NK-92 treated with Interleukin-12 subunit alpha and Interleukin-12 subunit beta, amount 100 ng/mL, for 24 hours (cell line): Measurements from ENCODE around the gene CADM2.
"Not testable (repeated sequence)": the region's sequence is repeated elsewhere in the genome, so short reads cannot be mapped to it uniquely, and the experiment has no call there.

Experiments used
- DNase-seq: peaks from one replicate; lab custom pipeline; 2025; lab: John Stamatoyannopoulos, UW

Gene CADM2

GRCh38 chr3:85950435-85950834 is 991.6 kb downstream of the CADM2 start:
- DNase-seq = no peak

GRCh38 chr3:85960793-85961192 is 1002.0 kb downstream of the CADM2 start:
- DNase-seq = no peak

DNA sequence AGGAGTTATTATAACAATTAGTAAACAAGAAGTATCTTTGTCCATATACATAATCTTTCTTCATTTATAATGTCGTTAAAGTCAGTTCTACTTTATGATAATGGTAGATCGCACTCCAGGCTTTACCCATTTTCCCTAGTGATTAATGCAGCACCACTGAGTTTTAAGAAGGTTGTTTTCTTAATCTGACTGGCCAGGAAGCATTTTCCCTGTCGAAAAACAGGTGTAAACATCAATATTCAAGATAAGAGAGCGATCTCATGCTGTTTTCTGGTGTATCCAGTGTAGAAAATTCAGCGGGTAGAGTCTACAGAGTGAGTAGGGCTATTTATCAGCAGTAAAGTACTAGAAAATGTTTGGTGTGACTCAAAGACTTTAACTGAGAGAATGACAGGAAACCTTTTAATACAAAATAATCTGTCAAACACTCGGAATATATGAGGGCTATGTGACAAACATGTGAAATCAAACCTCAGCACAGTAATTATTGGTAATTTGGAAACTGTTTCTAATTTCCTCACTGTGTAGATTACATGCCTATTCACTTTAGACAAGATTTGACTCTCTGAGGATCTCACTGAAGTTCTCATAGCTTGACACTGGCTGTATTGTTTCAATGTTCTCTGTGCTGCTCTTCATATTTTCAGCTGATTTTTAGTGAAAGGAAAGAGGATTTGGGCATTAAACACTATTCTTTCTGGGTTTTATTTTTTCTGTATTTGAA is 1019.0 kb downstream of the CADM2 start:
- DNase-seq = no peak

GRCh38 chr3:85979034-85979433 is 1020.2 kb downstream of the CADM2 start:
- no peak for DNase-seq

- DNase-seq = not testable (repeated sequence)
Measured at GRCh38 chr3:85989581-85989980, 1030.8 kb downstream of the CADM2 start.

DNA sequence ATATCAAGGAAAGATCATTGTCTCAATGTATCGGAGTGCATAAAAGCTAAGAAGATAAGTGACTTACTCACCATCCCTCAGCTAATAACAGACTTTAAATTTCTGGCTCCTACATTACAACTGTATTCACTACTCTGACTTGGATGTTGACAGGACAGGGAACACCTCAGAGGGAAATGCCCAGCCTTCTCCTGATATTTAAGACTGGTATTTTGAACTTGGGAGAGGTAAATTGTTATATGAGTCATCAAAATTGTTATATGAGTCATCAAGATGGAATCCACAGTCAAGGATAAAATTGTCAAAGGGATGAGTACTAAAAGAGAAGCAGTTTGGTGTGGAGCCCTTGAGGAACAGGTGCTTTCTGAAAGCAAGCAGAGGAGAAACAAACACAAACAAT is 1070.8 kb downstream of the CADM2 start:
- no peak for DNase-seq

GRCh38 chr3:86037916-86038315 is 1079.1 kb downstream of the CADM2 start:
- no peak for DNase-seq

DNA sequence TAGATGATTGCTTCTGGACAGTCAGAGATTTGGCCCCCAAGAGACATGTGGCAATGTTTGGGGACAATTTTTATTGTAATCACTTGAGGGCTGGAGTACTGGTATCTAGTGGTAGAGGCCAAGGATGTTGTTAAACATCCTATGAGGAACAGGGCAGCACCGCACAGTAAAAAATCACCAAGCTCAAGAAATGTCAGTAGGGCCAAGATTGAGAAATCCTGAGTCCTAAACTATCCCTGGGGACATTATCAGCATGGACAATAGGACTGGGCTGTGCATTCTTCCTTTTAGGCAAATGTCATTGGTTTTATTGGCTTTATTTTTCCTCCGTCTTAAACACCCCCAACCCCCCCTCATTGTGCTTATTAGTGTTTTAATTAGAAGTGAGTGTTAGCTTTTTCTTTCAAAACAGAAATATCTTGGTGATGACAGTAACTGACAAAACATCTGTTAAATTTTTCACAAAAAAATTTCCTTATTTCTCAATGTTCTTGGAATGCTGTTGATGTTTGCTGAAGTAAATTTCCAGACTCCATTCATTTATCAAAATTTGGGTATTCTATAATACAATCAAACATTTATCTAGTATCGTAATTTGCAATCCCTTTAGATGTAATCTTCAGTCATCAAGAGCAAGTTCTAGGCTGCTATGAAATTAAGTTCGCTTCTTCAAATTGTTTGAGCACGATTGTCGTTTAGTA is 1087.8 kb downstream of the CADM2 start:
- DNase-seq = no peak

DNA sequence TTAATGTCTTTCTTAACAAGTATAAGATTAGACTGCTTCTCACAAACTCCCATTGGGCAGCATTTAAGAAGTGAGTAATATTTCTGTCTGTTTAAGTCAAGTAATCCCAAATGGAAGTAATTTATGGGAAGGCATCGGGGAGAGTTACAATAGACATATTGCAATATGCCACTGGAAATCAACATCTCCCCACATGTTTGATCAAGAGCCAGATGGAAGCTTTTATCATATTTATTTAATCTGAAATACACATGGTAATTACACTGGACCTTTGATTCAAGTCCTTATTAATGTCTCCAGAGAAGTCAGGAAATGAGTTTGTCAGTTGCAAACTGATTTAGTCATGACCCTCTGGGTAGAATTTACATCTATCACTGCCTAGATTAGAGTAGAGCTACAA is 1088.4 kb downstream of the CADM2 start:
- no peak for DNase-seq

GRCh38 chr3:86051058-86051457 is 1092.3 kb downstream of the CADM2 start:
- DNase-seq = no peak

DNA sequence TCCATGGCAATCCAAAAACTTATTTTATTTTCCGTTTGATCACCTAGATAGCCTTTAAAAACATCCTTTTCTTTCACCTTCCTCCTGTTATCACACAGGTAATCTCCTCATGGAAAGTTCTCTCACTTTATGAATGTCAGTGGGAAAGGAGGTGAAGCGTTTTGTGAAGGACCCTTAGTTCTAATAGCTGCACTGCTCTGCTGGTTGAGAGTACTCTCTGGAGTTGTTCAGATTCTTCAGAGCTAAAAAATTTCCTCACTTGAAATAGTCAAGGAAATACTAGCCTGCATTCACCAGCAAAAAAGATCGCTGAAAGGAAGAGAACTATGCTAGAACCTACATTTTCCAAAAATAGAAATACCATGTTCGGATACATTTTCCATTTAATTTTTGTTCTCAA is 1097.2 kb downstream of the CADM2 start:
- no peak for DNase-seq

GRCh38 chr3:86056962-86057361 is 1098.2 kb downstream of the CADM2 start:
- DNase-seq = no peak

- no peak for DNase-seq
Measured at GRCh38 chr3:86073799-86074198, 1115.0 kb downstream of the CADM2 start.

GRCh38 chr3:86087160-86087871 is 1128.5 kb downstream of the CADM2 start:
- DNase-seq = no peak

- no peak for DNase-seq
Measured at GRCh38 chr3:86104154-86104553, 1145.4 kb downstream of the CADM2 start.

GRCh38 chr3:86109434-86109833 is 1150.6 kb downstream of the CADM2 start:
- DNase-seq = no peak
